NCI-H1105 (cell line): Measurements from ENCODE around the gene ADCY5.

ENCODE experiments used
- DNase-seq: peaks from one replicate; lab custom pipeline; 2025; lab: John Stamatoyannopoulos, UW

The ADCY5 gene

DNA sequence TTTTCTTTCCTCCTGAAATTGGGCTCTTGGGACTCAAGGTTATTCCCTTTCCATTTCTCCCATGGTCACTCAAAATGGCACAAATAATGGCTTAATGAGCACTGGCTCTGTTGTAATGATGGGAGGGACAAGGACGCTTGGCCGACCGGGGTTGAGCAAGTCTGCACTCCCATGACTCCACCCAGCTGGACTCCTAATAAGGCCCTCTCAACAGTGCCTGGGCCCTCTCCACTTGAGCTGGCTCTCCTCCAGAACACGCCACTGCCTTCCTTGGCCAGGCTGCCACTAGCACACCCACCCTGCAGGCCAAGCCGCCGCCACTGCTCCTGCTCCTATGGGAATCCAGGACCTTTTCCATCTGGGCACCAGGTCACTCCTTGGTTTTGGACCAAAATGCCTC, 42.3 kb downstream of the ADCY5 start:
- DNase-seq = peak; percentile 11

DNA sequence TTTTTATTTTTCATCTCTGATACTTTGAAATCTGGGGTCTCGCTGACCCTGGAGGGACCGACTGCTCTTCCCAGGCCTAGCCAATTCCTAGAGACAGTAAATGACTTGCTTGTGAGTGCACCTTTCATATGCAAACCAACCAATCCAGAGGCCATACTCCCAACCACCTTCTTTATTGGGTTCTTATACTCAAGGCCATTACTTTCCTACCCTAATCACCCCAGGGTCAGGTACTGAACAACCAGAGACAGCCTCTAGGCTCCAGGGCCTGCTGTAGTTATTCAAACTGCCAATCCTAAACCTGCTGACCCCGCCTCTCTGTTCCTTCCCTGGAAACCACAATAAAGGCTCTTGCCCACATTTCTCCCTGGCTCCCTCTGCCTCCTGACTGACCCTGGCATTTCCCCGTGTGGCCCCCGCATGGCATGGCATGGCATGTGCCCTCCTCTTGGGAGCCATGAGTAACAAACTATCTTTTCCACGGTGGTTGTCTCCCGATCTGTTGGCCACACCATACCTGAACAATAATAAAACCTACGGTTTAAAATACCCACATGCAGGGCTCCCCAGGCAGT, 42.9 kb downstream of the ADCY5 start:
- DNase-seq = no peak

GRCh38 chr3:123405021-123405420, 43.9 kb downstream of the ADCY5 start:
- DNase-seq = no peak

- no peak for DNase-seq
Measured at GRCh38 chr3:123404391-123404790, 44.5 kb downstream of the ADCY5 start.

- DNase-seq = no peak
Measured at GRCh38 chr3:123401836-123402530, 46.9 kb downstream of the ADCY5 start.

DNA sequence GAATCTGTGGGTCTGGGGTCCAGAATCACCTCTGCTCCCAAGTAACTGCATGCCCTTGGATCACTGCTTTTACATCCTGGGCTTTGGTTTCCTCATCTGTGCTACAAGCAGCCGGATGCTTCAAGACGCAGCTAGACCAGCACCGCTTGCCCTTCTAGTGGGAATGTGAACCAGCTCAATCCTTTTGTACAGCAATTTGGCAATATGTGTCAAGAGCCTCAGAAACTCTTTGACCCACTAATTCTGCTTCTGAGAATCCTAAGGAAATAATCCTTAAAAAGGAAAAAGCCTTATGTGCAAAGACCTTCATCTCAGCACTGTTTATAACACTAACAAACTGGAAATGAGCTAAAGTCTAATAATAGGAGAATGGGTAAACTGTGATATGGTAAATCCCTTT, 48.7 kb downstream of the ADCY5 start:
- no peak for DNase-seq

DNA sequence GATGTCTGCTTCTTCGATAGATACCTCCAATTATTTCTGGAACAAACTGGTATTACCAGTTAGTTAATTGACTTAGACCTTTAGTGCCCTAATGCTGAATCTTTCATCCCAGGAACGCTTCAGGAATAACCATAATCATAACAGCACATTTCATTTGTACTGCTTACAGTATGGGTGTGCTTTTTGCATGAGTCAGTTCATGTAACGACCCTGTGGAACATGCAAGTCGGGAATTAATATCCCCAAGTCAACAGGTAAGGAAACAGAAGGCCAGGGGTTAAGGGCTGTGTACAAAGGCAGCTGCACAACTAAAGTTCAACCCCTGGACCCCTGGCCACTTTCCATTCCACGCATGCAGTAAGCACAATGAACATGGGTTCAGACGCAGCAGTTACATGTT, 49.2 kb downstream of the ADCY5 start:
- no peak for DNase-seq

- DNase-seq = no peak
Measured at GRCh38 chr3:123397921-123398785, 50.7 kb downstream of the ADCY5 start.

GRCh38 chr3:123397050-123397590, 51.8 kb downstream of the ADCY5 start:
- DNase-seq = no peak

- DNase-seq = no peak
Measured at GRCh38 chr3:123396171-123397049, 52.5 kb downstream of the ADCY5 start.

DNA sequence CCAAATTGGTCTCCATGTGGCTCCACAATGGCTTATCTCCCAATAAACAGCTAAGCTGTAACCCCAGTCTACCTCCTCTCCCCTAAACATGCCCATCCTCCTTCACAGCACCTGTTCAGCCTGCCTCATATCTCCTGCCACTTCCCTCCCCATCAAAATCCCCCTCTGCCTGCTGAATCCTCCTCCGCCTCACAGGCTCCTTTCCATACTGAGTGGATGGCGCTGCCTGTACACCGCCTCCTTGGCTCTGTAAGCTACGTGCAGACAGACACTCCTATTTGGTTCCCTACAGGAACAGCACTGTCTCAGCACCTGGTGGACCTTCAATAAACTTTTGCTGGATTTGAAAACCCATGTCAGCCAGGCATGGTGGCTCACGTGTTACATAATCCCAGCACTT, 53.7 kb downstream of the ADCY5 start:
- no peak for DNase-seq

- DNase-seq = no peak
Measured at GRCh38 chr3:123394391-123395020, 54.4 kb downstream of the ADCY5 start.

DNA sequence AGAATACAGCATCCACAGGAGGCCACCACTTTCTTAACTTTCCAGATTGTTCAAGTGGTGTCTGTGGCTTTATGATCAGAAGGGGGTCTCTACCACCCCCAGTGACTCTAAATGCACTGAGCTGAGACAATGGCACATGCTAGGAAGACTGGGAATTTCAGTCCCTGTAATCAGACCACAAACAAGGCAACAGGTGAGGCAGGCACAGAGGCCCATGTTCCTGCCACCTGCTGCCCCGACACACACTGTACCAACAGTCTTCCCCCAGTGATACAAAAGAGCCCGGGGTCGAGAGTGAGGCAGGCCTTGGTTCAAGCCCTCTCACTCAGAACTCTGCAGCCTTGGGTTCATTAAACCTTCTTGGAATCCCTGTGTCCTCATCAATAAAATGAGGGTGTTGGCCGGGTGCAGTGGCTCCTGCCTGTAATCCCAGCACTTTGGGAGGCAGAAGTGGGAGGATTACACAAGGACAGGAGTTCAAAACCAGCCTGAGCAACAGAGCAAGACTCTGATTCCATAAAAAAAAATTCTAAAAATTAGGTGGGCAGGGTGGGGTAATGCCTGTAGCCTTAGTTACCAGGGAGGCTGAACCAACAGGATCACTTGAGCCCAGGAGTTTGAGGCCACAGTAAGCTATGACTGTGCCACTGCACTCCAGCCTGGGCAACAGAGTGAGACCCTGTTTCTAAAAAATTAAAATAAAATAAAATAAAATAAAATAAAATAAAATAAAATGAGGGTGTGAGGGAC, 55.8 kb downstream of the ADCY5 start:
- no peak for DNase-seq

GRCh38 chr3:123392368-123392767, 56.5 kb downstream of the ADCY5 start:
- no peak for DNase-seq

DNA sequence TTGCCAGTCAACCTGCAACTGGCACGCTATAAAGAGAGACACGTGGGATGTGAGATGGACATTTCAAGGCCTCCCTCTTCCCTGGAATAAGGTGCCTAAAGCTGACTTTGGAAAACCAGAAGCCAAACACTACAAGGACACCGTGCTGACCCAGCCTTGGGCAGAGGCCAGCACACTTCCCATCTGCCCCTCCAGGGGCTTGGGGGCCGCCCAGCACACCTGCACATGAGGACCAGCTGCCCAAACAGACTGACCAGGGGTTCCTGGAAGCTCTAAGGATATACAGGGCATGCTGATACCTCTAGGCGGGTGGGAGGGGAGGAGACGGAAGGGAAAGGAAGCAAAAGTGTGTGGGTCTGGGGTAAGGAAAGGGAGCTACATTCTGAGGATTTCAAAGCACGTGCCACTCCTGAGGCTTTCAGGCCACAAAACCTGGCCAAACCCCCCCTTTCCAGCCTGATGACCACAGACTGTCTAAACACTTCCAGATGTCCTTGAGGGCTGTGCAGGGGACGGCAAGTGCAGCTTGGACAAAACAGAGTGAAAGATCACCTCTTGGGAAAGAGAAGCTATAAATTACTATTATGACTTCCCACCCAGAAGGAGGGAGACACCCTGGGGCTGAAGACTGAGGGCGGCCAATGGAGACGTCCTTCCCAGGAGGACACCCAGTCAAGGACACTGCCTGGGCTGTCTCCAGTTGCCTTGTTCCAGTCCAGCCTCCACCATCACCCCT, 57.9 kb downstream of the ADCY5 start:
- DNase-seq = no peak

- no peak for DNase-seq
Measured at GRCh38 chr3:123389628-123389918, 59.3 kb downstream of the ADCY5 start.

DNA sequence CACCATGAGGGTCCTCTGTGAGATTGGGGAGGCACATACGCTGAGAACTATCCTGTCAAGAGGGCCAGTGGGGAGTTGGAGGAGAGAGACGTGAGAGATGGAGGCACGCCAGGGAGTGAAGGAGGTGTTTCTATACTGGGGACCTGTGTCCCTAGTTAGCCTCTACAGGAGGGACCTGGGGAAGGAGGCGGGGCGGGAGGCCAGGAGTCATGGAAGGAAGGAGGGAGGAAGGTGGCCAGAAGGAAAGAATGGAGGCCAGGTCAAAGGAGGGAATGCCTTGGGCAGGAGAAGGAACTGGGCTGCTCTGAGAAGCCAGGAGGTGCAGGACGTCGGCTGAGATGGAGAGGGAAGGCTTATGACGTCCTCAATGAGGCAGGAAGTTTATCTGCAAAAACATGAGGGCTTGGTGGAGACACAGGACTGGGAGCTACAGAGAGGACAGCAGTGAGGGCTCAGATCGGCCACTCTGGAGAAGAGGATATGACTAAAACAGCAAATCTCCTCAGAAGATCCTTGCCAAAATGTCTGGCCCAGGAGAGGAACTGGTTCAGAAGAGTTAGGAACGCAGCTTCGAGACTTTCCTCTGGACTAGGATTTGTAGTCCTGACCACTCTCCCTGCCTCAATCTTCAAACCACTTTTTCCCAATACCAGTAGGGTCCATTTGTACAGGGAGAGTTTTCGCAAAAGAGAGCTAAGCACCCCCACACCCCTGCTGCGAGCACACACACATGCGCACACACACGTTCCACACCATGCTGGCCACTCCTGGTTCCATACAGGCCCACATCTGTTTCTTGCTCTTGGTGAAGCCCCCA, 59.9 kb downstream of the ADCY5 start:
- DNase-seq = no peak

DNA sequence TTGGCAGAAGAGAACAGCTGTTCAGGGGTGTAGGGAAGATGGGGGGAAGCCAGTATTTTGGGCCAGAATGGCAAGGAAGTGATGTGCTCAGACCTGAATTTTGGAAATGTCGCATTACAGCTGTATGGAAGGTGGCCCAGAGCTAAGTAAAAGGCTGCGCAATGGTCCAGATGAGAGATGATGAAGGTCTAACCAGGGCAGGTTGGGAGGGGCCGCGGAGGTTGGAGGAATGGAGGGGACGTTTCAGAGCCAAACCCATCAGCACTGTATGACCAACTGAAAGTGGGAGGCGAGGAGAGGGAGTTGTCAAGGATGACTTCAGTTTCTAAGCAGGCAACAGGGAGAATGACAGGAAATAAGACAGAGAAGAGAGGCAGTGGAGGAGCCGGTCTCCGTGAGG, 60.8 kb downstream of the ADCY5 start:
- DNase-seq = no peak

DNA sequence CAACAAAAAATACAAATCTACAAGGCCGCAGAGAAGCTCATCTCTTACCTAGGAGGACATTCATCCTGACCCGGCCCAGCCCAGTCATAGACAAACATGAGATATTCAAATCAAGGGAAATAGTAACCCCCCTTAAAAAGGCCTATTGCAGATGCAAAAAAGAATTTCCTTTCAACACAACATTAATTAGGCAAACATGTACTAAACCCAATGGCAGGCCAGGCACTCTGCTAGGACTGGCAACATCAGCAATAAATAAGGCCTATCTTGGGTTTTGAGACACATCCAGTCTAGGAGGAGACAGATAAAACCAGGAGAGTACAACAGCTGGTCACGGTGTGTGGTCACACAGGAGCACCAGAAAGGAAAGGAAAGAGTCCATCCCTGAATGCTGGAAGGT, 61.4 kb downstream of the ADCY5 start:
- no peak for DNase-seq
